Measurements from ENCODE around the gene PLA2G10.
A peak's percentile ranks its signal among the peaks of the same experiment; 100 is the strongest.
"Not testable (repeated sequence)": the region's sequence is repeated elsewhere in the genome, so short reads cannot be mapped to it uniquely, and the experiment has no call there.

PLA2G10 gene

GRCh38 chr16:14658063-14658462, 36.0 kb downstream of the PLA2G10 start:
- DNase-seq, result no peak

GRCh38 chr16:14652726-14653125, 41.4 kb downstream of the PLA2G10 start:
- no peak for DNase-seq

GRCh38 chr16:14650629-14651028, 43.5 kb downstream of the PLA2G10 start:
- DNase-seq, result no peak

GRCh38 chr16:14649816-14650215, 44.3 kb downstream of the PLA2G10 start:
- DNase-seq, result no peak

- no peak for DNase-seq
Observed at GRCh38 chr16:14641926-14642325, 52.2 kb downstream of the PLA2G10 start.

GRCh38 chr16:14641206-14641605, 52.9 kb downstream of the PLA2G10 start:
- DNase-seq, result no peak

GRCh38 chr16:14640538-14640937, 53.6 kb downstream of the PLA2G10 start:
- no peak for DNase-seq

GRCh38 chr16:14636951-14637240, 57.2 kb downstream of the PLA2G10 start:
- DNase-seq, result not testable (repeated sequence)

- not testable (repeated sequence) for DNase-seq
Observed at GRCh38 chr16:14636179-14636950, 57.7 kb downstream of the PLA2G10 start.

- DNase-seq, result no peak
Observed at GRCh38 chr16:14635395-14636165, 58.5 kb downstream of the PLA2G10 start.

- no peak for DNase-seq
Observed at GRCh38 chr16:14634389-14634725, 59.8 kb downstream of the PLA2G10 start.

GRCh38 chr16:14632693-14633569, 61.2 kb downstream of the PLA2G10 start, which contains the start of gene BFAR:
Gene BFAR, plus strand, starts transcription at chr16:14632951. Its CDS starts 11,396 bp downstream, at chr16:14644347.
- peak; percentile 99 for DNase-seq

GRCh38 chr16:14630620-14631330, 63.3 kb downstream of the PLA2G10 start:
- not testable (repeated sequence) for DNase-seq

- peak; percentile 97 for DNase-seq
Observed at GRCh38 chr16:14629919-14630619, 64.0 kb downstream of the PLA2G10 start, which contains the start of gene PARN. Gene PARN, minus strand, starts transcription at chr16:14630260. Its CDS starts 135 bp downstream, at chr16:14630125.

GRCh38 chr16:14629612-14629918, 64.5 kb downstream of the PLA2G10 start:
- DNase-seq, result no peak

- no peak for DNase-seq
Observed at GRCh38 chr16:14628806-14629611, 65.1 kb downstream of the PLA2G10 start.

- DNase-seq, result no peak
Observed at GRCh38 chr16:14627078-14627477, 67.0 kb downstream of the PLA2G10 start.

Data from activated T-cell treated with anti-CD3 and anti-CD28 coated beads for 4 hours (primary cell).